ENCODE data around the gene MSMO1. TPM values are rescaled to one million over a fixed set of nuclear protein-coding genes. Genes with fewer than 3 reads are reported as not detected.
"Not testable (repeated sequence)": the region's sequence is repeated elsewhere in the genome, so short reads cannot be mapped to it uniquely, and the experiment has no call there.

Gene MSMO1
- total RNA-seq (10 to 100 TPM; 12.1 to 15.2 TPM), total RNA-seq (19.2 to 40.0 reads per million in 2 donors)

- H3K36me3 Mint-ChIP-seq (ENCODE audit: low read depth), result peaks cover 3% of the 10 kb centered on the region
- no peaks in the 10 kb centered on the region for H3K27me3 Mint-ChIP-seq
- no peaks in the 10 kb centered on the region for H3K9me3 ChIP-seq (ENCODE audit: control insufficient read depth, low read length, poor library complexity, severe bottlenecking)
- no peak within 1 kb of the TSS for H3K27ac Mint-ChIP-seq
- H3K4me1 Mint-ChIP-seq, result peaks cover 32% of the 10 kb centered on the region
- DNase-seq, result peak; percentile 96 to 97 (median 96)
- H3K4me3 Mint-ChIP-seq, result no peak within 1 kb of the TSS
- ATAC-seq, result peak; percentile 97
Observed at GRCh38 chr4:165327211-165328100, at the start of gene MSMO1. TSS of gene MSMO1 (plus strand) at chr4:165327669. CDS start at chr4:165333371, 5,702 bp downstream.

DNA sequence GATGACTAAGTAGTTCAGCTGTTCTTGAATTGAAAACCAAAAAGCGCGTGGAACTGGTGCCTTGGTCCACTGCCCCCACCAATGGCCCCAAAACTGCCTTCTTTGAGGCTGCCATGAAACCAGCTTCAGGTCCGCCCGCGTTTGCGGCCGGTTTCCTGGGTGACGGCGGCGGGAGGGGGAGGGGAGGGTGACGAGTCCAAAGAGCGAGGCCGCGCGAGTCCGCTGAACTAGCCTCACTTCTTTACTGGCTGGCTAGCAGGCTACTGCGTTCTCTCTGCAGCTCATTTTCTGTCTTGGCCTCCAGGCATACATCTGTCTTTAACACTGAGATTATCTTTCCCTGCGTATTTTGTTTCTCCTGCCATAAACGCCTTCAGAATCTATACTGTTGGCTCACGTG is 47.9 kb upstream of the MSMO1 start:
- H3K27me3 Mint-ChIP-seq; DNase-seq; H3K4me3 Mint-ChIP-seq; H3K36me3 Mint-ChIP-seq (ENCODE audit: low read depth); H3K9me3 ChIP-seq (ENCODE audit: control insufficient read depth, low read length, poor library complexity, severe bottlenecking); ATAC-seq; H3K27ac Mint-ChIP-seq; H3K4me1 Mint-ChIP-seq: not testable (repeated sequence)

DNA sequence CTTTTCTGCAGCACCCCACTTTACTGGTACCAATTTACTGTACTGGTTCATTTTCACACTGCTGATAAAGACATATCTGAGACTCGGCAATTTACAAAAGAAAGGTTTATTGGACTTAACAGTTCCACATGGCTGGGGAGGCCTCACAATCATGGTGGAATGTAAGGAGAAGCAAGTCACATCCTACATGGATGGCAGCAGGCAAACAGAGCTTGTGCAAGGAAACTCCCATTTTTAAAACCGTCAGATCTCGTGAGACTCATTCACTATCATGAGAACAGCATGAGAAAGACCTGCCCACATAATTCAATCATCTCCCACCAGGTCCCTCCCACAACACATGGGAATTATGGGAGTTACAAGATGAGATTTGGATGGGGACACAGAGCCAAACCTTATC is 42.8 kb upstream of the MSMO1 start:
- not testable (repeated sequence) for H3K4me3 Mint-ChIP-seq; H3K9me3 ChIP-seq (ENCODE audit: control insufficient read depth, low read length, poor library complexity, severe bottlenecking); ATAC-seq; H3K36me3 Mint-ChIP-seq (ENCODE audit: low read depth); H3K27ac Mint-ChIP-seq; DNase-seq; H3K27me3 Mint-ChIP-seq
- peaks cover 29% of the 10 kb centered on the region for H3K4me1 Mint-ChIP-seq

GRCh38 chr4:165286619-165287340 is 40.7 kb upstream of the MSMO1 start:
- not testable (repeated sequence) for H3K36me3 Mint-ChIP-seq (ENCODE audit: low read depth); H3K27me3 Mint-ChIP-seq; DNase-seq; H3K9me3 ChIP-seq (ENCODE audit: control insufficient read depth, low read length, poor library complexity, severe bottlenecking)
- peaks cover 28% of the 10 kb centered on the region for H3K4me1 Mint-ChIP-seq
- H3K27ac Mint-ChIP-seq, result peak overlapping the region; percentile 77
- ATAC-seq, result peak; percentile 50
- H3K4me3 Mint-ChIP-seq, result peak overlapping the region; percentile 63

- ATAC-seq, result no peak
- H3K4me3 Mint-ChIP-seq, result no peak overlapping the region
- peaks cover 27% of the 10 kb centered on the region for H3K4me1 Mint-ChIP-seq
- no peaks in the 10 kb centered on the region for H3K9me3 ChIP-seq (ENCODE audit: control insufficient read depth, low read length, poor library complexity, severe bottlenecking)
- no peaks in the 10 kb centered on the region for H3K27me3 Mint-ChIP-seq
- H3K27ac Mint-ChIP-seq, result no peak overlapping the region
- DNase-seq, result no peak
- peaks cover 4% of the 10 kb centered on the region for H3K36me3 Mint-ChIP-seq (ENCODE audit: low read depth)
Observed at GRCh38 chr4:165288226-165288625, 39.2 kb upstream of the MSMO1 start.

- peaks cover 27% of the 10 kb centered on the region for H3K4me1 Mint-ChIP-seq
- no peak overlapping the region for H3K4me3 Mint-ChIP-seq
- H3K9me3 ChIP-seq (ENCODE audit: control insufficient read depth, low read length, poor library complexity, severe bottlenecking), result no peaks in the 10 kb centered on the region
- H3K36me3 Mint-ChIP-seq (ENCODE audit: low read depth), result peaks cover 4% of the 10 kb centered on the region
- no peak for ATAC-seq
- no peaks in the 10 kb centered on the region for H3K27me3 Mint-ChIP-seq
- no peak for DNase-seq
- no peak overlapping the region for H3K27ac Mint-ChIP-seq
Observed at GRCh38 chr4:165288639-165289422, 38.6 kb upstream of the MSMO1 start.

GRCh38 chr4:165289423-165289785 is 38.1 kb upstream of the MSMO1 start:
- Mint-ChIP-seq H3K4me1 (peaks cover 27% of the 10 kb centered on the region), H3K36me3 (ENCODE audit: low read depth) (peaks cover 2% of the 10 kb centered on the region), H3K27ac (no peak overlapping the region), H3K27me3 (no peaks in the 10 kb centered on the region), H3K4me3 (no peak overlapping the region)
- no peaks in the 10 kb centered on the region for H3K9me3 ChIP-seq (ENCODE audit: control insufficient read depth, low read length, poor library complexity, severe bottlenecking)
- DNase-seq (no peak), ATAC-seq (no peak)

DNA sequence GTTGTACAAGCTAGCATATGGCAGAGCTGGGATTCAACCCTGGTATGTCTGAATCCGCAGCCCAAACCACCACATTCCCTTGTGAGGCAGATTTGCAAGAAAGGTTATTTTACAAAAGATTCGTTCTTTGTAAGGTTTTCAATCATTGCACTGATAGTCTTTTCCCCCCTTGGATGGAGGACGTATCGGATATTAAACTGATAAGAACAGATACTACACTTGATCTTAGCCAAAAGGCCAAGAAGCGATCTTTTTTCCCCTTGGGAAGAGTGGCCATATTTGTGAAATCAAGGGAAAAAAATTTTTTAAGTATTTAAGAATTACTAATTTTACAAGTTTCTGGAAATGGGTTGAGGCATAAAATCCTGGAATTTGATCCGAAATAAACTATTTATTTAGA is 34.4 kb upstream of the MSMO1 start:
- no peaks in the 10 kb centered on the region for H3K9me3 ChIP-seq (ENCODE audit: control insufficient read depth, low read length, poor library complexity, severe bottlenecking)
- no peak for DNase-seq
- Mint-ChIP-seq H3K4me3 (no peak overlapping the region), H3K27me3 (no peaks in the 10 kb centered on the region), H3K4me1 (peaks cover 19% of the 10 kb centered on the region), H3K27ac (no peak overlapping the region), H3K36me3 (ENCODE audit: low read depth) (peaks cover 6% of the 10 kb centered on the region)
- no peak for ATAC-seq

DNA sequence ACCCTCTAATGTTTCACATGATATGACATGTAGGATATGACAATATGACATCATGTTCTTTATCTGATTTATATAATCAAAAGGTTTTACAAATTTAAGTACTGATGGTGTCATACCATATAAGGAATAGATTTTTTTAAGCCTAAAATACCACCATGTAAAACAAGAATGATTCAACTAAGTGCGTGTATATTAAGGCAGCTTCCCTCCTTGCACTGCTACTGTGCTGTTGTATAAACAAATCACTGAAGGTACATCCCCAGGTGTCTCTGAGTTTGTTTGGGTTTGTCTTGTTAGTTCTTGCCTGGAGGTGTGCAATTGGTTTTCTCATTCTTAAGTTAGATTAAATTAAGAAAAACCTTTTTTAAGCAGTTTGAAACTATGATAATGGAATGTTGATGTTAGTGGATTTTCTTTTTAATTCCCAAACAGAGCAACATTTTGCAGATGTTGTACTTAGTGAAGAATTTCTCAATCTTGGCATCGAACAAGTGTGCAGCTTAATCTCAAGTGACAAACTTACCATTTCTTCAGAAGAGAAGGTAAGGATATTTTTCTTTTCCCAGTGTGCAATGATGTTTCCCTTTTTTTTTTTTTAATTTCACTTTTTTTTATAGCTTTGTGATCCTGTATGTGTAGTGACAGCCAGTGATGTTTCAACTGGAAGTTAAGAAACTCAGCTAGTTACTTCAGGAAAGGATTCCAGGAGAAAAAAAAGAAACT is 33.4 kb upstream of the MSMO1 start:
- ATAC-seq (no peak), DNase-seq (no peak)
- H3K9me3 ChIP-seq (ENCODE audit: control insufficient read depth, low read length, poor library complexity, severe bottlenecking), result no peaks in the 10 kb centered on the region
- Mint-ChIP-seq H3K4me3 (no peak overlapping the region), H3K27me3 (no peaks in the 10 kb centered on the region), H3K36me3 (ENCODE audit: low read depth) (peaks cover 6% of the 10 kb centered on the region), H3K4me1 (peaks cover 12% of the 10 kb centered on the region), H3K27ac (no peak overlapping the region)

DNA sequence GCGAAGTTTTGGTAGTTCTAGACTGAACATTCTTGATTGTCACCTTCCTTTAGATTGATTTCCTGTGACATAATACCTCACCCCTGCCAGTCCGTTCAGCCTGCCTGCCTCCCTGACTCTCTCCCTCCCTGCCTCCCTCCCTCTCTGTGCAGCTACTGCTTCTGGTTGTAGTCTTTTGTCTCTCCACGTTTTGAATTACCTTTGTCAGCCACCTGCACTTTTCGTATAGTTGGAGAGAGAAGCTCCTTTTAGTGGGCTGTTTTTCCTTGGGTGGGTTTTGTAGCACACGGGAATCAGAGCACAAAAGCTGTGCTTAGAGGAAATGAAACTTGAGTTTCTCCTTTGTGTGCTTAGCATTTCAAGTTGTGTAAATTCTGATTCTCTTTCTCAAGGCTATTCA is 32.6 kb upstream of the MSMO1 start:
- DNase-seq, result no peak

GRCh38 chr4:165297626-165298025 is 29.8 kb upstream of the MSMO1 start:
- Mint-ChIP-seq H3K27me3 (no peaks in the 10 kb centered on the region), H3K4me1 (peaks cover 21% of the 10 kb centered on the region), H3K36me3 (ENCODE audit: low read depth) (peaks cover 6% of the 10 kb centered on the region), H3K4me3 (no peak overlapping the region), H3K27ac (no peak overlapping the region)
- DNase-seq (no peak), ATAC-seq (no peak)
- H3K9me3 ChIP-seq (ENCODE audit: control insufficient read depth, low read length, poor library complexity, severe bottlenecking), result no peaks in the 10 kb centered on the region

More for the DNA sequence above, 32.6 kb upstream of the MSMO1 start:
- Mint-ChIP-seq H3K4me1 (peaks cover 13% of the 10 kb centered on the region), H3K27me3 (no peaks in the 10 kb centered on the region), H3K36me3 (ENCODE audit: low read depth) (peaks cover 6% of the 10 kb centered on the region), H3K27ac (peak overlapping the region; percentile 78), H3K4me3 (peak overlapping the region; percentile 28)
- ATAC-seq, result peak; percentile 68
- no peaks in the 10 kb centered on the region for H3K9me3 ChIP-seq (ENCODE audit: control insufficient read depth, low read length, poor library complexity, severe bottlenecking)

- DNase-seq (no peak), ATAC-seq (no peak)
- H3K4me3 Mint-ChIP-seq, result no peak overlapping the region
- peak overlapping the region; percentile 37 for H3K27ac Mint-ChIP-seq
- H3K4me1 Mint-ChIP-seq, result peaks cover 27% of the 10 kb centered on the region
- no peaks in the 10 kb centered on the region for H3K27me3 Mint-ChIP-seq
- no peaks in the 10 kb centered on the region for H3K9me3 ChIP-seq (ENCODE audit: control insufficient read depth, low read length, poor library complexity, severe bottlenecking)
- H3K36me3 Mint-ChIP-seq (ENCODE audit: low read depth), result peaks cover 9% of the 10 kb centered on the region
Observed at GRCh38 chr4:165299399-165300060, 27.9 kb upstream of the MSMO1 start.

All from T-helper 17 cell (primary cell).